ENCODE measurements around the gene TBC1D22B.
"Not testable (repeated sequence)": the region's sequence is repeated elsewhere in the genome, so short reads cannot be mapped to it uniquely, and the experiment has no call there.

The TBC1D22B gene

DNA sequence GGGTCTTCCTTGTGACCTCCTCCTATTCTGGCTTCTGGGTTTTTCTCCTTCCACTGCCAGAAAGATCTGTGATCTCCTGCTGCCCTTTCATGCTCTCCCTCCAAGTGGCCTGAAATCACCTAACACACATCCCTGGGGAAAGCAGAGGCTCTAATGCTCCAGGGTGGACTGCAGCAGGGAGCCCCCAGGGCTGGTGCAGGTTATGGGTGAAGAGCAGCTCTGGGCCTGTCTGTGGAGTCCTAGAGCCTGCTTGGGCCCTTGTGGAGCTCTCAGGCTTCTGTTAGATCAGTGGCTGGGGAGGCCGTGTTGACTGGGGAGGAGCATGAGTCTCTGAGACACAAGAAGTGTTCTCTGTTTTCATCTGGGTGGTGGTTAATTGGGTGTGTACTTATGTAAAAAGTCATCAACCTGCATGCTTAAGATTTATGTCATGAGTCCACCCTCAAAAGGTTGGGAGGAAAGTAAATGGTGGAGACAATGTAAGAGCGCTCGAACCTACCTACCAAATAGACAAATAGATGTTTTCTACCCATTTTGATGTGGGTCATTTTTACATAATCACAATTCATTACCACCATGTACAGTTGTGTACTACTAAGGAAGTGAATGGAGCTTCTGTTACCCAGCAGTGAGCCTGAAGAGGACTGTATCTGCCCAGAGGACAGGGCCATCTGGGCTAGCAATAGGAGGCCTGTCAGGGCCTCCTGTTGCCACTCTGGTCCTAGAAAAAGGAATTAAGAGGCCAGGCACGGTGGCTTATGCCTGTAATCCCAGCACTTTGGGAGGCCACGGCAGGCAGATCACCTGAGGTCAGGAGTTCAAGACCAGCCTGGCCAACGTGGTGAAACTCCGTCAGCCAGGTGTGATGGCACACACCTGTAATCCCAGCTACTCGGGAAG is 64.2 kb downstream of the TBC1D22B start:
- no peak for DNase-seq (ENCODE audit: low spot score)

DNA sequence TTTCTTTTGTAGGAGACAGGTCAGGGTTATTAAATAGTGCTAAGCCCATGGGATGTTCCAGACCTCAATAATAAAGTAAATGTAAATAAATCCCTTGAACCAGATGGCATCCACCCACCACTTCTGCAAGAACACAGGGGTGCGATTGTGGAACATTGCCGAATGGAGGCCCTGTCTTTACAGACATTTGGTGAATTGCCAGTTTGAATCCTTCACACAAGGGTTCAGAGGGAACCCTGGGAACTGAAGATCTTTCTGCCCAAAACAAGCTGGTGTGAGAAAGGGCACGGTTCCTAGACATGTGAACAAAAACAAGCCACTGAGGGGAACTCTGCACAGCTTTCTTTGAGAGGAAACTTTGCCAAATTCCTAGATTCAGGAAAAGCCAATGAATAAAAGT is 66.0 kb downstream of the TBC1D22B start:
- DNase-seq (ENCODE audit: low spot score) = peak; percentile 23

DNA sequence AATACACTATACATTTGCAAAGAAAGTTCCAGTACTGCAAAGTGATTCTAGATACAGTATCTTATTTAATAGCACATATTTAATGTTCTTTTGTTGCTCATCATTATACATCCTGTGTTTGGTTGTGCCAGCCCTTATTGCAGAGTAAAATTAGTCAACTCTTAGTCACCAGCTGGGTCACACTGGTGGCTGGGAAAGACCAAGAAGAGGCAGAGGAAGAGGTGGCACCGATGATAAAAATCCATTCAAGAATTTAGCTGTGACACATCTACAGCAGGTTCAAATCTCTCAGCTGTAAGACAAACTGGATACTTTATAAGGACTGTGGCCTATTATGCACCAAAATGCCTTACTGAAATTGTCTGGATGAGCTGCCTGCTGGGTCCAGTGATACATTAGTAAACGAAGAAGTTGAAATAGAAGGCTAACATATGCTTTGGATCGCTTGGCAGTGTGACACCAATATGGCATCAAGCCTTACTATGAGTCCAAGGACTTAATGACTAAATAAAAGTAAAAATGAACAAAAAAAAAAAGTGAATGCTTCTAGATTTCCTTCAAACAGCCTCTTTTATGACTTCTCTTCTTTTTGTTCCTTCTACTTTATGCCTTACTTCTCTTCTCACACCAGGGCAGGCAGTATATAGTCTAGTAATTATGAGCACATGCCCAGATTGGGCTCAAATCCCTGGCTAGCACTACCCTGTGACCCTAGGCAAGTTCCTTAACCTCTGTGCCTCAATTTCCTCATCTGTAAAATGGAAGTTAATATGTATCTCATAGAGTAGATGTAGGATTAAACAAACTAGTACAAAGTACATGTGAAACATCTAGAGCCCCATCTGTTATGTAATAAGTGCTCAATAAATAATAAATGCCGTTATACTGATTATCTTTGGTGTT is 66.8 kb downstream of the TBC1D22B start:
- DNase-seq (ENCODE audit: low spot score) = peak; percentile 27

DNA sequence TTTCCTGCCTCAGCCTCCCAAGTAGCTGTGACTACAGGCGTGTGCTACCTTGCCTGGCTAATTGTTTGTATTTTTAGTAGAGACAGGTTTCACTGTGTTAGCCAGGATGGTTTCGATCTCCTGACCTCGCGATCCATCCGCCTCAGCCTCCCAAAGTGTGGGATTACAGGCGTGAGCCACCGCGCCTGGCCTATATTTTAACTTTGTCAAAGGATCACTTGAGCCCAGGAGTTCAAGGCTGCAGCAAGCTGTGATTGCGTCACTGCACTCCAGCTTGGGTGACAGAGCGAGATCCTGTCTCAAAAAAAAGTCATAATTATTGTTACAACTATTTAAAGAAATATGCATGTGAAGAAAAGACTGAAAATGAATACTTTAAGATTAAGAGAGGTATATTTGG is 72.8 kb downstream of the TBC1D22B start:
- not testable (repeated sequence) for DNase-seq (ENCODE audit: low spot score)

DNA sequence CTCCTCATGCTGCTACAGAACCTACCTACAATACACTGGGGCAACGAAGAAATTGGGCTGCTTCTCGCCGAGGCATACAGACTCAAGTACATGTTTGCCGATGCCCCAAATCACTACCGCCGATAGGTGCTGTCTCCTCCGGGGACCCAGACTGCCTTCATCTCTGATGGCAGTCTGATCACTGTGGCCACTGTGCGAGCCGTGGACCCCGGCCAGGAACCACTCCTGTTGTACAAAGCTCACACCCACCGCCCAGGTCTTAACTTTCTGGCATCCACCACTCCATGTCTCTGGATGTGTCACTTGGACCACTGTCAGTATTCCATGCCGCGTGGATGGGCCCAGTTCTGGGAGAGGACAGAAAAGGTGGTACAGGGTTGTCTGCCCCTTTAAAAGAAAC is 73.5 kb downstream of the TBC1D22B start:
- no peak for DNase-seq (ENCODE audit: low spot score)

DNA sequence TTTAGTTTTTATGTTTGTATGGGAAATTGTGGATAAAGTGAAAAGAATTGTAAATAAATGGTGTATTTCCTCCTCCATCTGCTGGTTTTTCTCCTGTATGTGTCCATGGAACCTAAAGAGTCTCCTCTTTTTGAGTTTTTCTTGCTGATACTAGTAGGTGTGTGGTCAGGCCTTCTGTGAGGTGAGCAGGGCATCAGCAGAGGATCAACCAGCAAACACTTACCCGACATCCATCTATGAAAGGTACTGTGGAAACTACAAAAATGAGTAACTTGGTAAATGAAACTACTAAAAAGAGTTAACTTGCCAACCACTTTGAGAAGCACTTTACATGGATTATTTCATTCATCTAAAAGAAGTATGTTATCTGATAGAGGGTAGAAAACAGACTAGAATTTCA is 75.3 kb downstream of the TBC1D22B start:
- DNase-seq (ENCODE audit: low spot score) = no peak

DNA sequence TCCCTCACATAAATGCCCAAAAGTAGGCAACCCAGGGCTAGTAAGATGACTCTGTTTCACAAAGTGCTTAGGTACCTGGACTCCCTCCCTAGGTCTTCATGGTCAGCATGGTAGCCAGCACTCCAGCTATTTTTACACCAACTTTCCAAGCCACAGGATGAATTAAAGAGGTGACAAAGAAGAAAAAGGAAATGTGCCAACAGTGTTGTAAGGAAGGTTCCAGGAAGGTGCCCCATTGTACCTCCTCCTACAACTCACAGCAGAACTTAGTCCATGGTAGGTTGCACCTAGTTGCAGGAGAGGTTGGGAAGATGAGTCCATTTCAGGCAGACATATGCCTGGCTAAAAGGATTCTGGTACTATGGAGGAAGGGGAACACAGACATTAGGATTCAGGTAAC is 76.5 kb downstream of the TBC1D22B start:
- no peak for DNase-seq (ENCODE audit: low spot score)

DNA sequence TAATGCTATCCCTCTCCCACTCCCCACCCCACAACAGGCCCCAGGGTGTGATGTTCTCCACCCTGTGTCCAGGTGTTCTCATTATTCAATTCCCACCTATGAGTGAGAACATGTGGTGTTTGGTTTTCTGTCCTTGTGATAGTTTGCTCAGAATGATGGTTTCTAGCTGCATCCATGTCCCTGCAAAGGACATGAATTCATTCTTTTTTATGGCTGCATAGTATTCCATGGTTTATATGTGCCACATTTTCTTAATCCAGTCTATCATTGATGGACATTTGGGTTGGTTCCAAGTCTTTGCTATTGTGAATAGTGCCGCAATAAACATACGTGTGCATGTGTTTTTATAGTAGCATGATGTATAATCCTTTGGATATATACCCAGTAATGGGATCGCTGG is 80.7 kb downstream of the TBC1D22B start:
- not testable (repeated sequence) for DNase-seq (ENCODE audit: low spot score)

DNA sequence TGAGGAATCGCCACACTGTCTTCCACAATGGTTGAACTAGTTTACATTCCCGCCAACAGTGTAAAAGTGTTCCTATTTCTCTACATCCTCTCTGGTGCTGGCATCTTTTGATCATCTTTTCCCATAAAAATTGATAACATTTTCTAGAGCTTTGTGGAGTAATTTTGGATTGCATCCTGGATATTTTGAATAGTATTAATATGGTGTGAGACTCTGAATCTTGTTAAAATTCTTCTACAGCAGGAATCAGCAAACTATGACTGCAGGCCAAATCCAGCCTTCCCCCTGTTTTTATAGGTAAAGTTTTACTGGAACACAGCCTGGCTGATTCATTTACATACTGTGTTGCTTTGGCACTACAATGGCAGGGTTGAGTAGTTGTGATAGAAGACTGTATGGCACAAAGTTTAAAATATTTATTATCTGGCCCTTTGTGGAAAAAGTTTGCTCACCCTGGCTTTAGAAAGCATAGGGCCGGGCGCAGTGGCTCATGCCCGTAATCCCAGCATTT is 81.2 kb downstream of the TBC1D22B start:
- DNase-seq (ENCODE audit: low spot score) = no peak

DNA sequence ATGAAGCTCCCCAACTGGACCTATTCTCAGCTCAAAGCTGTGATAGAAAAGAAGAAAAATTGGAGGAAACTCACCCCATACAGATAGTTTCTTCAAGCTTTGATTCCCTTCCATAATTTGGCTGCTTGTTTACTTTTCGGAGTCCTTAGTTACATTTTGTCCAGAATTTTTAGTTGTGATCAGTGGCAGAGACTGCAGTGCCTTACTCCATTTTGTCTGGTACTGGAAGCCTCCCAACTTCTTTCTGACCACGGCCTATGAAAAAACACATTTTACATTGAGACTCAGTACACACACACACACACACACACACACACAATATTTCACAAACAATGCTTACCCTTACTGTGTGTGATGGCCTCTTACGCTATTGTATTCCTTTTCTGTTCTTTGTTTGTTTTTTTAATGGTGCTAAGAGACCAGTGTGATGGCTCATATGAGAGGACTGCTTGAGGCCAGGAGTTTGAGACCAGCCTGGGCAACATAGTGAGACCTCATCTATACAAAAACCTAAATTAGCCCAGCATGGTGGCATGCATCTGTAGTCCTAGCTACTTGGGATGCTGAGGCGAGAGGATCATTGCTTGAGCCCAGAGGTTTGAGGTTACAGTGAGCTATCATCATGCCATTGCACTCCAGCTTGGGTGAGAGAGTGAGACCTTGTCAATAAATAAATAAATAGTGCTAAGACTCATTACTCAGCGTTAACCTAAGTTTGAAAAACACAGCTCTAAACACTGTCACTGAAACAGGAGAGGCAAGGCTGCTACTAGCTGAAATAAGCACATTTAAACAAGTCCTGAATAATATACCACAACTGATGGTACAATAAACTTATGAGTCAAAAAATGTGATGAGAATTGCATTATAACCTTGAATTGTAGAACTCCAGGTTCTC is 82.4 kb downstream of the TBC1D22B start:
- DNase-seq (ENCODE audit: low spot score) = no peak

DNA sequence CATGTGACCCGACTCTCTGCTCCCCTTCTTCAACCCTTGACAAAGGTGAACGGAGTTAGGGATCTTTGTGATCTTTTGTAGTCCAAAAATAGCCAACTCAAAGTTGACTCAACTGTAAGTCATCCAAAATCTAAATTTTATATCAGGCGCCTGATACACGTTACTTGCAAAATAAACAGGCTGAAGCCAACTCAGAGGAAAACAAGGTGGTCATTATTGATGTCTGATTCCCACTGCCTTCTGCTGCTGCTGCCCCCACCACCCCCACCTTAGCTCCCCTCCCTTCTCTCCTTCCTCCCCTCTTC is 83.0 kb downstream of the TBC1D22B start:
- DNase-seq (ENCODE audit: low spot score) = no peak

DNA sequence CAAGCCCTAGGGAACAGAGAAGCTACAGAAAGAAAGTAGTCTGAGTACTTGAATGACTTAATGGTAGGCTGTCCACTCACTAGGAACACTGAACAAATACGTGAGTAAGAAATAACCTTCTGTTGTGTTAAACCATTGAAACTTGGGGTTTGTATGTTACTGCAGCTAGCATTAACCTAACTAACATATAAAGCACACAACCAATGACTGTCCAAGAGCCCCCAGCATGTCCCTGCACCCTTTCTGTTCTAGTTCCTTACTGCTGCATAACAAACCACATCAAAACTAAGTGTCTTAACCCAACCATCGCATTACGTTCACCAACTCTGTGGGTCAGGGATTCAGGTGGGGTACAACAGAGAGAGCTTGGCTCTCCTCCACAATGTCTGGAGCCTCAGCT is 85.7 kb downstream of the TBC1D22B start:
- DNase-seq (ENCODE audit: low spot score) = no peak

DNA sequence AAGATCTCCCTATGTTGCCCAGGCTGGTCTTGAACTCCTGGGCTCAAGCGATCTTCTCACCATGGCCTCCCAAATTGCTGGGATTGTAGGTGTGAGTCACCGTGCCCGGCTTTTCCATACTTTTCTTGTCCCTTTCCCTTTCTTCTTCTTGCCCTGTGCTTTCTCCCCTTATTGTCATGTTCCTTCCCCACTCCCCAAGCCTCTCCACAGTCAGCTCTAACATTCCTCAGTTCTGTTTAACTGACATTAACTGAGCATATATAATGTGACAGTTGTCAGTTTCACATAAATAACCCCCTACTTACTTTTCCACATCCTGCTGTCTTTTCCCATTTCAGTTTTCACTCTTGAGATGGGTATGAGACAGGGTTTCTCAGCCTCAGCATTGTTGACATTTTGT is 86.7 kb downstream of the TBC1D22B start:
- DNase-seq (ENCODE audit: low spot score) = no peak

DNA sequence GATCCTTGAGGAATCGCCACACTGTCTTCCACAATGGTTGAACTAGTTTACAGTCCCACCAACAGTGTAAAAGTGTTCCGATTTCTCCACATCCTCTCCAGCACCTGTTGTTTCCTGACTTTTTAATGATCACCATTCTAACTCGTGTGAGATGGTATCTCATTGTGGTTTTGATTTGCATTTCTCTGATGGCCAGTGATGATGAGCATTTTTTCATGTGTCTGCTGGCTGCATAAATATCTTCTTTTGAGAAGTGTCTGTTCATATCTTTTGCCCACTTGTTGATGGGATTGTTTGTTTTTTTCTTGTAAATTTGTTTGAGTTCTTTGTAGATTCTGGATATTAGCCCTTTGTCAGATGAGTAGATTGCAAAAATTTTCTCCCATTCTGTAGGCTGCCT is 88.2 kb downstream of the TBC1D22B start:
- not testable (repeated sequence) for DNase-seq (ENCODE audit: low spot score)

DNA sequence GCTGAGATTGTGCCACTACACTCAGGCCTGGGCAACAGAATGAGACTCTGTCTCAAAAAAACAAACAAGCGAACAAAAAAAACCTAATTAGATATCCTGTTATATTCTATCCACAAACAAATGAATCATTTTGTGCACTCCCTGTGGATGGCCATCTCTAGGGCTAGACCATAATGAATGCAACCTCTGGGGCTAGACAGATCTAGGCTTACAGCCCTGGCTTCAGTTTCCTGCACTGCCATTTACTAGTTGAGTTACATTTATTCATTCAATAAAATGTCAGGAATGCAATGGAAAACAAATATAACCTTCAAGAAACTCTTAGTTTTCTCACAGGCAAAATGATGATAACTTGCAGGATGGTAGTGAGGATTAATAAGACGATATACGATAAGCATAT is 89.6 kb downstream of the TBC1D22B start:
- DNase-seq (ENCODE audit: low spot score) = no peak

DNA sequence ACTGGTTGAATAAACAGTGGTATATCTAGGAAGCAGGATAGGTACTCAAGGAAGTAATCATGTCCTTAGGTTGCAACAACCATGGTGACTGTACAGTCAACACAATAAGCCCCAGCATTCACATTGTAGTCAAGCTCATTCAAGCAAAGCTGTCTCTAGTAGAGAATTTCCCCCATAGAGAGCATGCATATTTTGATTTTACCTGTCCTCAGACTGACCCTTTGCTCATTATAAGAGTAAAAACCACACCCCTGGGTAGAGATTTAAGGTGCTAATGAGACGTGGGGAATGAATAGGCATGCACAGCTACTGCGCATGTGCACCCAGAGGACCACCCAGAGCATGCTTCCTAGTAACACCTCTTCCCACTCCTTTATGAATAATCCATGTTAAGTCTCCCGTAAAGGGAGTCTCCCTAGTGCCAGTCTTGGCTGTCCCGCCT is 90.1 kb downstream of the TBC1D22B start:
- DNase-seq (ENCODE audit: low spot score) = no peak

DNA sequence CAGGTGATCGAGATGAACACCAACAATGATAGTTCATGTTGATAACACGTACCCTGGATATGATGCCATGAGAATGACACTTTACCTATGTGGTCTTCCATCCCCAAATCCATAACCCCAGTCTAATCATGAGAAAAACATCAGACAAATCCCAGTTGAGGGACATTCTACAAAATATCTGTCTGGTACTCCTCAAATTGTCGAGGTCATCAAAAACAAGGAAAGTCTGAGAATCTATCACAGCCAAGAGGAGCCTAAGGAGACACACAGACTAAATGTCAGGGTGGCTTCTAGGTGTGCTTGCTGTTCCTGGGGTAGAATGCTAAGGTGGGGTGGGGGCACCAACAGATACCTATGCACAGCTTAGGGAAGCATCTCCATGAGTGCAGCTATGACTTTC is 93.5 kb downstream of the TBC1D22B start:
- DNase-seq (ENCODE audit: low spot score) = no peak

DNA sequence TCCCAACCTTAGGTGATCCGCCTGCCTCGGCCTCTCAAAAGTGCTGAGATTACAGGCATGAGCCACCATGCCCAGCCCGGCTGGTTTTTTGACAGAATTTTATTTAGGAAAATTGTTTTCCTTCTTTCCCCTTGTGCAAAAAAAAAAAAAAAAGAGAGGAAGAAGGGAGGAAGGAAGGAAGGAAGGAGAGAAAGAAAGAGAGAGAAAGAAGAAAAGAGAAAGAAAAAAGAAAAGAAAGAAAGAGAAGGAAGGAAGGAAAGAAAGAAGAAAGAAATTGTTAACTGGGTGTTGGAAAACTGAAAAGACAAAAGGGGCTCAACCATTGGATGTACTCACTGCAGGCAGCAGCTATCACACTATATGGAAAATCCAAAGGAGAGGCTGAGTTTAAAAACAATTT is 94.8 kb downstream of the TBC1D22B start:
- no peak for DNase-seq (ENCODE audit: low spot score)

DNA sequence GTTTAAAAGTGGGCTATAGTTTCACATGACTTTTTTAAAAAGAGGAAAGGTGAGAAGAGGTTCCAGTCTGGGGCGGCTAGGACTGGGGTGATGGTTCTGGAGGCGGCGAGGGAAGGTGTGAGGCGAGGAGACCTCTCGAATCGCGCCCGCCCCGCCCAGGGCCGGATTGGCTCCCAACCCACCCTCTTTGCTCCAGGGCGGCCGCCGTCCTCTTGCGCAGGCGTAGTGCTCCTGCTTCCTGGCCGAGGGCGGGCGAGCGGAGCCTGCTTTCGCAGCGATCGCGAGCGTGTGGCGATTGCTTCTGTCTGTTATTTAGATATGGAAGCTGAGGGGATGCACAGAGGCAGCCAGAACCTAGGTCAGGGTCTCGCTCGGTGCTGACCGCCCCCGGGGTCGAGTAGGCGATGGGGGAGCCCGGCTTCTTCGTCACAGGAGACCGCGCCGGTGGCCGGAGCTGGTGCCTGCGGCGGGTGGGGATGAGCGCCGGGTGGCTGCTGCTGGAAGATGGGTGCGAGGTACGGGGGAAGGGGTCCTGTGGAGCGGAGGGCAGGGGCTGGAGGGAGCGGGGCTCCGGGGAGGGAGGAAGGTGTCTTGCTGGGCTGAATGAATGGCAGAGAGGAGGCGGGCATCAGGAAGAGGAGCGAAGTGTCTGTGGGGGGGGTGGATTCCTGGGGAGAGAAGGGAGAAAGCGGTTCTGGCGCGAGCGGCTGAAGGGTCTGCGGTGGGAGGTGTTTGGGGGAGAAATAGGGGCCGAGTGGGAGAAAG is 96.4 kb downstream of the TBC1D22B start, which contains the start of gene RNF8:
Gene RNF8 (plus strand): TSS at position 223 of the 765 bp plus-strand sequence. CDS start 182 bp downstream, at position 405.
- peak; percentile 70 for DNase-seq (ENCODE audit: low spot score)

DNA sequence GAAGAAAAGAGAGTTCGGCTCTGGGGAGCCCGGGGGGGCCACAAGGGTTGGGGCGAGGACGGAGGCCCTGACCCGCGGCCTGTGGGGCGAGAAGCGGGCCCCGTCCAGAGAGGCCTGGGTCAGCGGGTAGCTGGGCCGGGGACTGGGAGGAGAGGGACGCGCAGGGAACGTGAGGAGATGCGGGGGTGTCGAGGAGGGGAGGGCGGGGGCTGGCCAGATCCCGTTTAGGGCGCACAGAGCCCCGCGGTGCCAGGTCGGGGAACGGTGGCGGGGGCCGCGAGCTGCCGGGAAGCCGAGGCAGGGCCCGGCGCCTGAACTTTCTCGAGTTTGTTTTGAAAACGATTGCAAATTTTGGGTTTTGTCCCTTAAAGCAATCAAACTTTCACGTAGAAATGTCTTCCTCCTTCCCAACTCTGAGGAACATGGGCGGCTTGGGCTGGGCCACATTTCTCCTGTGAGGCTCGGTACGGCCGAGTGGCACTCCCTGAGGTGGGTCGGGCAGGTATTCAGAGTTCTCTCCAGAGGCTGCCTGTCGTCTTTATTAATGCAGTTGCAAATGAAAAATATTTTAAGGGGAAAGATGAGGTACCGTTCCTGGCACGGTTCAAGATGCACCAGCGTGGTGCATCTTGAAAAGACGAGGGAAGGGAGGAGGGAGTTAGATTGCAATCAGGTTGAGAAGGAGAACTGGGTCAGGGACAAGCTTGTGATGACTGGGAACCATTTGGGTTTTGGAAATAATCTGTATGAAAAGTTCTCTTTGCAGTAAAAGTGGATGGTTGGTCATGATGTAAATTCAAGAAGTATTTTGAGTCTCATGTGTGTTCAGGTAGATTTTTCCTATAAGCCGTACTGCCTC is 97.2 kb downstream of the TBC1D22B start:
- no peak for DNase-seq (ENCODE audit: low spot score)
